ENCODE results near the gene ST3GAL2. TPM values are rescaled to one million over a fixed set of nuclear protein-coding genes. Genes with fewer than 3 reads are reported as not detected.

The ST3GAL2 gene
- total and polyA plus RNA-seq, 2 of the 4 experiments (the other 2 are of a cell fraction) = 17.4 to 17.7 TPM

DNA sequence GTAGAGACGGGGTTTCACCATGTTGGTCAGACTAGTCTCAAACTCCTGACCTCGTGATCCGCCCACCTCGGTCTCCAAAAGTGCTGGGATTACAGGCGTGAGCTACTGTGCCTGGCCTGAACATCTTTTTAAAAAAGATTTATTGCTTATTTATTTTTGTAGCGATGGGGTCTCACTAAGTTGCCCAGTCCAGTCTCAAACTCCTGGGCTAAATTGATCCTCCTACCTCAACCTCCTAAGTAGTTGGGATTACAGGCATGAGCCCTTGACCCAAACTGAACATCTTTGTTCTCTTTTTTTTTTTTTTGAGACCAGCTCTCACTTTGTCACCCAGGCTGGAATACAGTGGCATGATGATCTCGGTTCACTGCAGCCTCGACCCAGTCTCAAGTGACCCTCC lies 64.7 kb downstream of the ST3GAL2 start:
- no peak overlapping the region for H4K8ac ChIP-seq (ENCODE audit: low read depth in 2 of 2, low read length in 2 of 2)
- H3K4me1 ChIP-seq (ENCODE audit: control insufficient read depth, insufficient read depth, low read length) = no peaks in the 10 kb centered on the region
- no peak overlapping the region for H3K4ac ChIP-seq (ENCODE audit: low read depth, low read length)
- H2BK5ac ChIP-seq (ENCODE audit: low read depth, low read length, poor library complexity, severe bottlenecking) = no peak overlapping the region
- no peak overlapping the region for H3K27ac ChIP-seq (ENCODE audit: insufficient read depth, low read length)
- intact Hi-C loops (cut with micrococcal nuclease) (no loop called here), dilution Hi-C loops (cut with HindIII; ENCODE audit: low sequenced_read_pairs, unreplicated experiment) (no loop called here), in situ Hi-C loops (cut with MboI; ENCODE audit: low sequenced_read_pairs) (loop anchor here (5.0 kb wide), 1 partner anchor 273 kb away; the partner anchor contains the start of gene IL34)
- no peak overlapping the region for H2BK120ac ChIP-seq (ENCODE audit: low read depth, low read length)
- H3K9me1 ChIP-seq (ENCODE audit: insufficient read depth, low read length) = no peaks in the 10 kb centered on the region
- no peak overlapping the region for H2AK5ac ChIP-seq (ENCODE audit: low read depth, low read length)
- H2BK20ac ChIP-seq (ENCODE audit: low read depth, low read length) = no peak overlapping the region
- no peak for TF ChIP-seq RFX5 (IDR thresholded peaks at IDR 0.05; ENCODE audit: low read depth, low read length)
- TF ChIP-seq, protein P1, sequence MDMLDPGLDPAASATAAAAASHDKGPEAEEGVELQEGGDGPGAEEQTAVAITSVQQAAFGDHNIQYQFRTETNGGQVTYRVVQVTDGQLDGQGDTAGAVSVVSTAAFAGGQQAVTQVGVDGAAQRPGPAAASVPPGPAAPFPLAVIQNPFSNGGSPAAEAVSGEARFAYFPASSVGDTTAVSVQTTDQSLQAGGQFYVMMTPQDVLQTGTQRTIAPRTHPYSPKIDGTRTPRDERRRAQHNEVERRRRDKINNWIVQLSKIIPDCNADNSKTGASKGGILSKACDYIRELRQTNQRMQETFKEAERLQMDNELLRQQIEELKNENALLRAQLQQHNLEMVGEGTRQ (IDR thresholded peaks at IDR 0.05; ENCODE audit: low read depth, low read length) = no peak
- TF ChIP-seq, protein P2, sequence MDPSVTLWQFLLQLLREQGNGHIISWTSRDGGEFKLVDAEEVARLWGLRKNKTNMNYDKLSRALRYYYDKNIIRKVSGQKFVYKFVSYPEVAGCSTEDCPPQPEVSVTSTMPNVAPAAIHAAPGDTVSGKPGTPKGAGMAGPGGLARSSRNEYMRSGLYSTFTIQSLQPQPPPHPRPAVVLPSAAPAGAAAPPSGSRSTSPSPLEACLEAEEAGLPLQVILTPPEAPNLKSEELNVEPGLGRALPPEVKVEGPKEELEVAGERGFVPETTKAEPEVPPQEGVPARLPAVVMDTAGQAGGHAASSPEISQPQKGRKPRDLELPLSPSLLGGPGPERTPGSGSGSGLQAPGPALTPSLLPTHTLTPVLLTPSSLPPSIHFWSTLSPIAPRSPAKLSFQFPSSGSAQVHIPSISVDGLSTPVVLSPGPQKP (IDR thresholded peaks at IDR 0.05; ENCODE audit: borderline replicate concordance, low read depth, low read length) = no peak
- TF ChIP-seq FOS (IDR thresholded peaks at IDR 0.05; ENCODE audit: low read depth, low read length) = no peak
- no peak for TF ChIP-seq MAFK (IDR thresholded peaks at IDR 0.05; ENCODE audit: low read depth, low read length)
- TF ChIP-seq SMC3 (IDR thresholded peaks at IDR 0.05; ENCODE audit: low read depth, low read length) = no peak
- TF ChIP-seq RAD21 (IDR thresholded peaks at IDR 0.05; ENCODE audit: low read length) = no peak
- no peak for TF ChIP-seq CEBPB (IDR thresholded peaks at IDR 0.05; ENCODE audit: low read depth, low read length)
- TF ChIP-seq, protein P3, sequence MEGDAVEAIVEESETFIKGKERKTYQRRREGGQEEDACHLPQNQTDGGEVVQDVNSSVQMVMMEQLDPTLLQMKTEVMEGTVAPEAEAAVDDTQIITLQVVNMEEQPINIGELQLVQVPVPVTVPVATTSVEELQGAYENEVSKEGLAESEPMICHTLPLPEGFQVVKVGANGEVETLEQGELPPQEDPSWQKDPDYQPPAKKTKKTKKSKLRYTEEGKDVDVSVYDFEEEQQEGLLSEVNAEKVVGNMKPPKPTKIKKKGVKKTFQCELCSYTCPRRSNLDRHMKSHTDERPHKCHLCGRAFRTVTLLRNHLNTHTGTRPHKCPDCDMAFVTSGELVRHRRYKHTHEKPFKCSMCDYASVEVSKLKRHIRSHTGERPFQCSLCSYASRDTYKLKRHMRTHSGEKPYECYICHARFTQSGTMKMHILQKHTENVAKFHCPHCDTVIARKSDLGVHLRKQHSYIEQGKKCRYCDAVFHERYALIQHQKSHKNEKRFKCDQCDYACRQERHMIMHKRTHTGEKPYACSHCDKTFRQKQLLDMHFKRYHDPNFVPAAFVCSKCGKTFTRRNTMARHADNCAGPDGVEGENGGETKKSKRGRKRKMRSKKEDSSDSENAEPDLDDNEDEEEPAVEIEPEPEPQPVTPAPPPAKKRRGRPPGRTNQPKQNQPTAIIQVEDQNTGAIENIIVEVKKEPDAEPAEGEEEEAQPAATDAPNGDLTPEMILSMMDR (conservative IDR thresholded peaks at IDR 0.05; ENCODE audit: low read depth, low read length) = no peak
- no peak for TF ChIP-seq NFE2L2 (IDR thresholded peaks at IDR 0.05; ENCODE audit: low read depth, low read length)
- TF ChIP-seq POLR2A (IDR thresholded peaks at IDR 0.05; ENCODE audit: low read depth, low read length) = no peak
- TF ChIP-seq MAZ (IDR thresholded peaks at IDR 0.05; ENCODE audit: borderline replicate concordance, low read depth, low read length) = no peak
- no peak for TF ChIP-seq CHD1 (IDR thresholded peaks at IDR 0.05; ENCODE audit: low read depth, low read length)
- TF ChIP-seq BHLHE40 (IDR thresholded peaks at IDR 0.05; ENCODE audit: low read depth, low read length) = no peak
- TF ChIP-seq MXI1 (IDR thresholded peaks at IDR 0.05; ENCODE audit: borderline replicate concordance, low read depth, low read length) = no peak
- no peak for TF ChIP-seq RCOR1 (IDR thresholded peaks at IDR 0.05; ENCODE audit: insufficient replicate concordance, low read length)
- H3K4me2 ChIP-seq (ENCODE audit: low read depth, low read length) = no peak overlapping the region
- no peak overlapping the region for H3K23ac ChIP-seq (ENCODE audit: low read depth, low read length)
- no peak overlapping the region for H2AFZ ChIP-seq (replicated peaks; ENCODE audit: low read length, poor library complexity)
- no peaks in the 10 kb centered on the region for H3K27me3 ChIP-seq (ENCODE audit: control insufficient read depth, insufficient read depth, low read length)
- no peak overlapping the region for H2AK9ac ChIP-seq (replicated peaks; ENCODE audit: low read depth, low read length, poor library complexity)
- CTCF ChIA-PET = no interaction called here
- H3K9me3 ChIP-seq (ENCODE audit: control insufficient read depth, insufficient read depth, low read length) = no peaks in the 10 kb centered on the region
- POLR2A ChIA-PET (ENCODE audit: unreplicated experiment) = interaction anchor here (0.6 kb wide), 1 partner anchor 80 kb away, joined by 4 read pairs; the partner anchor contains the start of gene FCSK
- BruUV-seq (replicated peaks) = no TSS peak
- no peak overlapping the region for H3K4me3 ChIP-seq (ENCODE audit: insufficient read depth, low read depth, low read length)
- H4K91ac ChIP-seq (ENCODE audit: insufficient read depth, low read depth, low read length) = no peak overlapping the region
- no peak overlapping the region for H2BK15ac ChIP-seq (ENCODE audit: low read depth, low read length)
- no peak for ATAC-seq (ENCODE audit: low read depth)
- no peak for DNase-seq
- no peak overlapping the region for H3K14ac ChIP-seq (replicated peaks; ENCODE audit: low read depth, low read length)
- H3K56ac ChIP-seq (ENCODE audit: extremely low read depth, insufficient read depth, low read length) = no peak overlapping the region
- H4K20me1 ChIP-seq (ENCODE audit: insufficient read depth, low read length) = no peaks in the 10 kb centered on the region
- WGBS, 2 experiments (ENCODE audit: extremely low coverage in 2 of 2, insufficient read length in 1 of 2) = 100% methylated on average over 1 of the region's 8 CpGs; no CpG with 5 or more reads in 1 of the 2 experiments
- H4K5ac ChIP-seq (ENCODE audit: low read depth, low read length) = no peak overlapping the region
- H3K36me3 ChIP-seq (ENCODE audit: control insufficient read depth, insufficient read depth, low read length) = peaks cover 42% of the 10 kb centered on the region
- H3K79me1 ChIP-seq (ENCODE audit: low read depth in 1 of 2, low read length in 2 of 2) = peaks cover 9 to 21% of the 10 kb centered on the region in 2 experiments; a peak in 3 of 4 replicates
- no peak overlapping the region for H3K18ac ChIP-seq (ENCODE audit: low read depth, low read length)
- no peak overlapping the region for H3K9ac ChIP-seq (ENCODE audit: low read depth, low read length)

Measured in IMR-90 (cell line).